GM19372 (cell line): ENCODE data around the gene ZCWPW1.
"Not testable (repeated sequence)": the region's sequence is repeated elsewhere in the genome, so short reads cannot be mapped to it uniquely, and the experiment has no call there.

Experiments
- ATAC-seq: cut with Tn5 transposase; IDR thresholded peaks from one replicate; pipeline ENCODE4 v1.9.1; 2021; ENCODE audit warnings: mild to moderate bottlenecking, low read depth, moderate library complexity; ENCODE audit not compliant: unreplicated experiment

Gene ZCWPW1

GRCh38 chr7:100380196-100380595 lies 48.3 kb downstream of the ZCWPW1 start:
- no peak for ATAC-seq

- ATAC-seq = no peak
Measured at GRCh38 chr7:100378114-100378755, 50.3 kb downstream of the ZCWPW1 start.

GRCh38 chr7:100376066-100376465 lies 52.4 kb downstream of the ZCWPW1 start:
- no peak for ATAC-seq

GRCh38 chr7:100374601-100375000 lies 53.9 kb downstream of the ZCWPW1 start:
- no peak for ATAC-seq

- ATAC-seq = not testable (repeated sequence)
Measured at GRCh38 chr7:100373870-100374598, 54.5 kb downstream of the ZCWPW1 start.

- ATAC-seq = no peak
Measured at GRCh38 chr7:100373261-100373831, 55.2 kb downstream of the ZCWPW1 start, which contains the start of gene PILRA. Gene PILRA, plus strand, starts transcription at chr7:100373487. Its CDS starts 170 bp downstream, at chr7:100373657.

- ATAC-seq = no peak
Measured at GRCh38 chr7:100372694-100373093, 55.8 kb downstream of the ZCWPW1 start.

GRCh38 chr7:100372256-100372655 lies 56.2 kb downstream of the ZCWPW1 start:
- ATAC-seq = no peak

- no peak for ATAC-seq
Measured at GRCh38 chr7:100371561-100372171, 56.8 kb downstream of the ZCWPW1 start.

- no peak for ATAC-seq
Measured at GRCh38 chr7:100370746-100371145, 57.8 kb downstream of the ZCWPW1 start.

GRCh38 chr7:100370303-100370702 lies 58.2 kb downstream of the ZCWPW1 start:
- no peak for ATAC-seq

GRCh38 chr7:100369105-100369504 lies 59.4 kb downstream of the ZCWPW1 start:
- ATAC-seq = peak; percentile 77

GRCh38 chr7:100367676-100368613 lies 60.6 kb downstream of the ZCWPW1 start:
- no peak for ATAC-seq

- ATAC-seq = no peak
Measured at GRCh38 chr7:100367251-100367620, 61.3 kb downstream of the ZCWPW1 start.

GRCh38 chr7:100366411-100367250 lies 61.9 kb downstream of the ZCWPW1 start:
- no peak for ATAC-seq

GRCh38 chr7:100365998-100366367 lies 62.5 kb downstream of the ZCWPW1 start:
- not testable (repeated sequence) for ATAC-seq

- ATAC-seq = no peak
Measured at GRCh38 chr7:100364480-100364879, 64.0 kb downstream of the ZCWPW1 start.

GRCh38 chr7:100363797-100364196 lies 64.7 kb downstream of the ZCWPW1 start:
- ATAC-seq = not testable (repeated sequence)

- no peak for ATAC-seq
Measured at GRCh38 chr7:100363098-100363497, 65.4 kb downstream of the ZCWPW1 start.
